ENCODE results near the gene PRICKLE2. TPM values are rescaled to one million over a fixed set of nuclear protein-coding genes. Genes with fewer than 3 reads are reported as not detected.
A peak's percentile ranks its signal among the peaks of the same experiment; 100 is the strongest.

The PRICKLE2 gene
- total RNA-seq, 4 donors from 2014 or later, result 28.8 to 48.1 (median 38.5) TPM

- peak overlapping the region in 2 of 3 donors; percentile 27 to 76 for H3K27ac ChIP-seq
- H3K4me3 ChIP-seq (replicated peaks in 1 of 3), result no peak overlapping the region
- no peak for TF ChIP-seq POLR2A (IDR thresholded peaks at IDR 0.05)
- TF ChIP-seq, protein P1, sequence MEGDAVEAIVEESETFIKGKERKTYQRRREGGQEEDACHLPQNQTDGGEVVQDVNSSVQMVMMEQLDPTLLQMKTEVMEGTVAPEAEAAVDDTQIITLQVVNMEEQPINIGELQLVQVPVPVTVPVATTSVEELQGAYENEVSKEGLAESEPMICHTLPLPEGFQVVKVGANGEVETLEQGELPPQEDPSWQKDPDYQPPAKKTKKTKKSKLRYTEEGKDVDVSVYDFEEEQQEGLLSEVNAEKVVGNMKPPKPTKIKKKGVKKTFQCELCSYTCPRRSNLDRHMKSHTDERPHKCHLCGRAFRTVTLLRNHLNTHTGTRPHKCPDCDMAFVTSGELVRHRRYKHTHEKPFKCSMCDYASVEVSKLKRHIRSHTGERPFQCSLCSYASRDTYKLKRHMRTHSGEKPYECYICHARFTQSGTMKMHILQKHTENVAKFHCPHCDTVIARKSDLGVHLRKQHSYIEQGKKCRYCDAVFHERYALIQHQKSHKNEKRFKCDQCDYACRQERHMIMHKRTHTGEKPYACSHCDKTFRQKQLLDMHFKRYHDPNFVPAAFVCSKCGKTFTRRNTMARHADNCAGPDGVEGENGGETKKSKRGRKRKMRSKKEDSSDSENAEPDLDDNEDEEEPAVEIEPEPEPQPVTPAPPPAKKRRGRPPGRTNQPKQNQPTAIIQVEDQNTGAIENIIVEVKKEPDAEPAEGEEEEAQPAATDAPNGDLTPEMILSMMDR (IDR thresholded peaks at IDR 0.05), result no peak
- H3K9me3 ChIP-seq, result no peaks in the 10 kb centered on the region
- peaks cover 37 to 47% of the 10 kb centered on the region in 2 donors for H3K4me1 ChIP-seq
- no peak for DNase-seq
- no peaks in the 10 kb centered on the region for H3K27me3 ChIP-seq
- intact Hi-C loops (cut with DNase I), result no loop called here
- WGBS, 2 donors, result 44 to 77% methylated on average over 4 of the region's 4 CpGs
- H3K36me3 ChIP-seq, result no peaks in the 10 kb centered on the region
Observed at GRCh38 chr3:64167351-64167750, 57.9 kb downstream of the PRICKLE2 start.

GRCh38 chr3:64166584-64167162, 58.6 kb downstream of the PRICKLE2 start:
- Histone ChIP-seq H3K36me3 (no peaks in the 10 kb centered on the region), H3K4me1 (peaks cover 44 to 53% of the 10 kb centered on the region in 2 donors), H3K4me3 (replicated peaks in 1 of 3) (no peak overlapping the region), H3K9me3 (no peaks in the 10 kb centered on the region), H3K27ac (peak overlapping the region in 1 of 3 donors; percentile 76), H3K27me3 (no peaks in the 10 kb centered on the region)
- TF ChIP-seq POLR2A (IDR thresholded peaks at IDR 0.05), result no peak
- TF ChIP-seq, protein P1 (IDR thresholded peaks at IDR 0.05), result peak in 3 of 6 experiments; percentile 20 to 41 (median 34)
- intact Hi-C loops (cut with DNase I), result no loop called here
- DNase-seq, result no peak
- WGBS, 2 donors, result 69 to 70% methylated on average over 4 of the region's 4 CpGs

DNA sequence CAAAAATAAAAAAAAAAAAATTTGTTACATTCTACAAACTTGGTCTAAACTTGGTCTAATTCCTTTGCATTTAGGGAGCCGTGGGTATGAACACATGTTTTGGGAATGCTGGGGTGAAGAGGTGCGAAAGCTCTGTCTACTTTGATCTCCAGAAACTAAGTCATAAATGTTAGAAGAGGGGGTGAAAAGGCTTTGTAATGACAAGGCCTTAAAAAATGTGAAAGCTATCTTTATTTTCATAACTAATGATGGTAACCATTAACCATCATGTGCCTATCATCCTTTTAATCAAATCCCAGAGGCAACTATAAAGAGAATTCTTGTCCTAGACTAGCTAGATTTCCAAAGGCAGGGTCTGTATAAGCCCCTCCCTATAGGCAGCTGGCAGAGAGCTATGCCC, 60.9 kb downstream of the PRICKLE2 start:
- Histone ChIP-seq H3K27me3 (no peaks in the 10 kb centered on the region), H3K36me3 (no peaks in the 10 kb centered on the region), H3K9me3 (no peaks in the 10 kb centered on the region), H3K4me1 (peaks cover 59 to 64% of the 10 kb centered on the region in 2 donors), H3K4me3 (replicated peaks in 1 of 3) (no peak overlapping the region), H3K27ac (peak overlapping the region; percentile 62 to 85 (median 69))
- no peak for DNase-seq
- 95 to 97% methylated on average over 2 of the region's 2 CpGs for WGBS, 2 donors
- intact Hi-C loops (cut with DNase I), result no loop called here
- no peak for TF ChIP-seq POLR2A (IDR thresholded peaks at IDR 0.05)

DNA sequence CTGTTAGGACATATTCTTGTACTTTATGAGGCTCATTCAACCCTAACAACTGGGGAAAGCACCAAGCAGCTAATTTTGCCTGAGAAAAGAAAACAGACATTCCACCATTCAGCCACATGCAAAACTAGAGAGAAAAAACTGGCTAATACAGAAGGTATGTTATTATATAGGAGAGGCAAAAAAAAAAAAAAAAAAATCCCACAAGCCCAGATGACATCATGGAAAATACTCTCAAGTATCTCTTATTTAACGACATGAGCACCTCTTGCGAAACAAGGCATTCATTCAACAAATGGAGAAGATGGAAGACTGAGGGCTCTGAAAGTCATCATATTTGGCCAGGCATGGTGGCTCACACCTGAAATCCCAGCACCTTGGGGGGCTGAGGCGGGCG, 61.5 kb downstream of the PRICKLE2 start:
- 42 to 60% methylated on average over 4 of the region's 4 CpGs for WGBS, 2 donors
- no peaks in the 10 kb centered on the region for H3K27me3 ChIP-seq
- intact Hi-C loops (cut with DNase I), result no loop called here
- TF ChIP-seq, protein P1 (IDR thresholded peaks at IDR 0.05), result no peak
- no peak for TF ChIP-seq POLR2A (IDR thresholded peaks at IDR 0.05)
- H3K36me3 ChIP-seq, result no peaks in the 10 kb centered on the region
- peaks cover 63 to 70% of the 10 kb centered on the region in 2 donors for H3K4me1 ChIP-seq
- no peaks in the 10 kb centered on the region for H3K9me3 ChIP-seq
- DNase-seq, result peak in 1 of 2 donors; percentile 21
- no peak overlapping the region for H3K4me3 ChIP-seq (replicated peaks in 1 of 3)
- H3K27ac ChIP-seq, result peak overlapping the region; percentile 62 to 85 (median 69)

DNA sequence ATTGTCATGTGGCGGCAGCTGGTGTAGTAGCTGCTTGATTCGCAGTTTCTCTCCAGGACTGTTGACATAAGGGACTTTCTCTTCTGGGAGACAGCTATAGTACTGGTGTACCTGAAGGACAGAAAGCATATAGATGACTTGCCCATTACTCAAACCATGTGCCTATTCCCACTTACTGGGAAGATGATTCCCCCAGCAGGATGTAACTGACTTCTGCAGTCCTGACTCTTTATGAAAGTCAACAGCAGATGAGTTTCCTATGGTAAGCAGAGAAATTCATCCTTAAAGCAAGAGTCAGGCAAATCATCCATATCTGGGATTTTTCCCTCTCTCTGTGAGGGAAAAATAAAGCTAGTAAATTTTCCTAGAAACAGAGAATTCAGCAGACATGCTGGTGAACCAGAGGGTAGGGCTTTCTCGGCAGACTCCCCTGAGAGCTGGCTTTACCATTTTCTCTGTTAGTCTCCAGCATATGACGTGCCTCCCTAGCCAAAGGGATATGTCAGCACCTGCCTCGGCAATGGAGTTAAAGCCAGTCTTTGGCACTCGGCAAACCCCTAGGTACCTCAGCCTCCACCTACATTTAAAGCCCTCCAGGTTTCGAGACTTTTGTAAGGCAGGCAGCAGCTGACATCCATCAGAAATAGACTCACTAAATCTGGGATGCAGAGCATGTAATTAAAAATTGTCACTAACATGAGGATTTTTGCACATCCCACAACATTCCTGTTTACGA, 62.1 kb downstream of the PRICKLE2 start:
- Histone ChIP-seq H3K27me3 (no peaks in the 10 kb centered on the region), H3K4me1 (peaks cover 68 to 76% of the 10 kb centered on the region in 2 donors), H3K36me3 (no peaks in the 10 kb centered on the region), H3K4me3 (replicated peaks in 1 of 3) (no peak overlapping the region), H3K27ac (peak overlapping the region; percentile 62 to 85 (median 69)), H3K9me3 (no peaks in the 10 kb centered on the region)
- DNase-seq, result no peak
- no peak for TF ChIP-seq POLR2A (IDR thresholded peaks at IDR 0.05)
- TF ChIP-seq, protein P1 (IDR thresholded peaks at IDR 0.05), result no peak
- intact Hi-C loops (cut with DNase I), result no loop called here
- 67 to 72% methylated on average over 8 of the region's 8 CpGs for WGBS, 2 donors
